Adrenal gland (tissue), 5 donors: Measurements from ENCODE around the gene SYNPO2L.

ENCODE experiments used
- CTCF ChIP-seq, 6 experiments: fragments of 450-650 bp in 4 of 6; fragments of 200-600 bp in 2 of 6; sonication (generic) in 1 of 6; IDR thresholded peaks; 1 replicate in 5 of 6; 2 replicates in 1 of 6; pipeline versions ENCODE4 v1.5.1 to v1.8.0; 2016 to 2021; ENCODE audit warnings: antibody characterized with exemption in 6 of 6, mild to moderate bottlenecking in 2 of 6, moderate library complexity in 1 of 6
- POLR2A ChIP-seq, 2 donors: fragments of 450-650 bp; IDR thresholded peaks; one replicate each; pipeline ENCODE4 v1.6.1; 2017; ENCODE audit warnings: antibody characterized with exemption in 2 of 2, mild to moderate bottlenecking in 2 of 2, moderate library complexity in 1 of 2
- donor health status: DM: no; HTN: no; CAD: no.

GRCh38 chr10:73639286-73639685 is 16.5 kb downstream of the SYNPO2L start:
- TF ChIP-seq CTCF (IDR thresholded peaks at IDR 0.05): no peak
- TF ChIP-seq POLR2A (IDR thresholded peaks at IDR 0.05): no peak
